Kidney epithelial cell (primary cell): ENCODE results near the gene GALR3. TPM values are rescaled to one million over a fixed set of nuclear protein-coding genes. Genes with fewer than 3 reads are reported as not detected.

Source experiments
- DNase-seq: peaks from one replicate; pipeline ENCODE4 v3.0.0-alpha.2; 2010; ENCODE audit warnings: low read depth
- H3K27me3 ChIP-seq: 2 replicates; pipeline ENCODE4 v1.6.0; 2011; ENCODE audit warnings: low read length; ENCODE audit not compliant: control insufficient read depth, insufficient read depth
- H3K36me3 ChIP-seq: 2 replicates; pipeline ENCODE4 v1.5.1; 2011; ENCODE audit warnings: low read length; ENCODE audit not compliant: control insufficient read depth, insufficient read depth
- H3K4me3 ChIP-seq: 2 replicates; pipeline ENCODE4 v1.5.1; 2011; ENCODE audit warnings: low read depth, mild to moderate bottlenecking, control low read depth, low read length
- total RNA-seq: library from RNA; depleted of rRNA; stranded (reverse); fragments of >200 nt; gene quantifications from 2 replicates; pipeline ENCODE4 v1.2.3, GENCODE V29; 2015
- TF ChIP-seq, protein P1 (sequence below): IDR thresholded peaks from 2 replicates; pipeline ENCODE4 v1.5.1; 2011; ENCODE audit warnings: mild to moderate bottlenecking, moderate library complexity, low read length, control low read depth, inconsistent platforms; ENCODE audit not compliant: insufficient read depth, poor library complexity, severe bottlenecking

The GALR3 gene
- total RNA-seq, 1 donor from 2014 or later, result not detected

DNA sequence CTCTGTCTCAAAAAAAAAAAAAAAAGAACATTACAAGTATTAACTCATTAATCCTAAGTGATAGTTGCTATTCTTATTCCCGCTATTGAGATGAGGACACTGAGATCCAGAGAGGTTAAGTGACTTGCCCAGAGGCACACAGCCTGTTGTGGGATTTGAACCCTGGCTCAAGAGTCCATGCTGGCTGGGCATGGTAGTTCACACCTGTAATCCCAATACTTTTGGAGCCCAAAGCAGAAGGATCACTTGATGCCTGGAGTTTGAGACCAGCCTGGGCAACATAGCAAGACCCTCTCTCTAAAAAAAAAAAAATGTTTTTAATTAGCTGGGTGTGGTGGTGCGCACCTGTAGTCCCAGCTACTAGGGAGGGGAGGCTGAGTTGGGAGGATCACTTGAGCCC is 11.3 kb upstream of the GALR3 start:
- no peaks in the 10 kb centered on the region for H3K36me3 ChIP-seq
- no peak overlapping the region for H3K4me3 ChIP-seq
- TF ChIP-seq, protein P1, sequence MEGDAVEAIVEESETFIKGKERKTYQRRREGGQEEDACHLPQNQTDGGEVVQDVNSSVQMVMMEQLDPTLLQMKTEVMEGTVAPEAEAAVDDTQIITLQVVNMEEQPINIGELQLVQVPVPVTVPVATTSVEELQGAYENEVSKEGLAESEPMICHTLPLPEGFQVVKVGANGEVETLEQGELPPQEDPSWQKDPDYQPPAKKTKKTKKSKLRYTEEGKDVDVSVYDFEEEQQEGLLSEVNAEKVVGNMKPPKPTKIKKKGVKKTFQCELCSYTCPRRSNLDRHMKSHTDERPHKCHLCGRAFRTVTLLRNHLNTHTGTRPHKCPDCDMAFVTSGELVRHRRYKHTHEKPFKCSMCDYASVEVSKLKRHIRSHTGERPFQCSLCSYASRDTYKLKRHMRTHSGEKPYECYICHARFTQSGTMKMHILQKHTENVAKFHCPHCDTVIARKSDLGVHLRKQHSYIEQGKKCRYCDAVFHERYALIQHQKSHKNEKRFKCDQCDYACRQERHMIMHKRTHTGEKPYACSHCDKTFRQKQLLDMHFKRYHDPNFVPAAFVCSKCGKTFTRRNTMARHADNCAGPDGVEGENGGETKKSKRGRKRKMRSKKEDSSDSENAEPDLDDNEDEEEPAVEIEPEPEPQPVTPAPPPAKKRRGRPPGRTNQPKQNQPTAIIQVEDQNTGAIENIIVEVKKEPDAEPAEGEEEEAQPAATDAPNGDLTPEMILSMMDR, result no peak
- H3K27me3 ChIP-seq, result no peaks in the 10 kb centered on the region
- DNase-seq, result no peak

GRCh38 chr22:37812869-37813678 is 10.1 kb upstream of the GALR3 start:
- Histone ChIP-seq H3K4me3 (no peak overlapping the region), H3K36me3 (no peaks in the 10 kb centered on the region), H3K27me3 (no peaks in the 10 kb centered on the region)
- no peak for DNase-seq
- TF ChIP-seq, protein P1, result no peak

DNA sequence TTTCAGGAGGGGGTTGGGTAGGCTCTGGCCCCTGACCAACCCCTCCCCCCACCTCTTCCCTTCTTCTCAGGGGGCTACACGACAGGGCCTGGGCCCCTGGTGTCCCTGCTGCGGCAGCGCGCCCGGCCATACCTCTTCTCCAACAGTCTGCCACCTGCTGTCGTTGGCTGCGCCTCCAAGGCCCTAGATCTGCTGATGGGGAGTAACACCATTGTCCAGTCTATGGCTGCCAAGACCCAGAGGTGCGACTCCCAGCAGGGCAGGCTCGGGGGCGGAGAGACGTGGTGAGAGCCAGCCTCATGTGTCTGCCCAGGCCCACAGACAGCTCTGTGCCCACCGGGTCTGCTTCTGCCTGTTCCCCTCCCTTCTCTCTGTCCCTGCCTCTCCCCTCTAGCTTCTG is 7.6 kb upstream of the GALR3 start:
- TF ChIP-seq, protein P1, result no peak
- H3K4me3 ChIP-seq, result no peak overlapping the region
- no peak for DNase-seq
- H3K27me3 ChIP-seq, result peaks cover 16% of the 10 kb centered on the region
- no peaks in the 10 kb centered on the region for H3K36me3 ChIP-seq

- TF ChIP-seq, protein P1, result no peak
- Histone ChIP-seq H3K27me3 (peaks cover 16% of the 10 kb centered on the region), H3K36me3 (no peaks in the 10 kb centered on the region), H3K4me3 (no peak overlapping the region)
- DNase-seq, result no peak
Measured at GRCh38 chr22:37816543-37817180, 6.5 kb upstream of the GALR3 start.

DNA sequence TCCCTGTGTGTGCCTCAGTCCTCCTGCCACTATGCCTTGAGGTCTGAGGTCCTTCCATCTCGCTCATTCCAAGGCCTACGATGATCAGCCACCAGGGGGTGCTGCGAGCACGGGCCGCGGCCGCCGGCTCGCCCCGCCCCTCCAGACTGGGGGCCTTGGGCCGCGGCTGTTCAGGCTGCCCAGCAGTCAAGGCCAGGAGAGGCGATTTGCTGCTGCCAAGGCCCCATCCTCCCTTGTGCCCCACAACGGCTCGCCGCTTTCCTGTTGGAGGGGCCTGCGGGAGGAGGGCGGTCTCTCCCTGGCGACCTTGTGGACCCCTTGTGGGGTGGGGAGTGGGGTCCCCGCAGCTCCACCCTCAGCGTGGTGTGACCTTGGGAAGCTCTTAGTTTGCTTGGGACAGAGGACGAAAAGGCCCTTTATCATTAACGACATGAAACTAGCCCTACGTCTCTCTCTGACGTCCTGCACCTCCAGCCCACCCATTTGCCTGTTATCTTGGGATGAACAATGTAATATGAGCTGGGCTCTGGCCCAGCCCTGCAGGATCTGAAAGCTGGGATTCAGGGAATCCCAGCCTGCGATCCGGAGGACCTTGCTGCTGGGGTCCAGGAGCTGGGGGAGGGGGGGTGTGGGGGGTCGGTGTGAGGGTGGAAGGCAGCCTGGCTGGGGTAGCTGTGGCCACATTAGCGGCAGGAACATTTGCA is 5.3 kb upstream of the GALR3 start:
- TF ChIP-seq, protein P1, result peak; percentile 72
- Histone ChIP-seq H3K4me3 (no peak overlapping the region), H3K36me3 (no peaks in the 10 kb centered on the region), H3K27me3 (peaks cover 20% of the 10 kb centered on the region)
- no peak for DNase-seq
